ENCODE measurements around the gene SLAMF6. TPM values are rescaled to one million over a fixed set of nuclear protein-coding genes. Genes with fewer than 3 reads are reported as not detected.
A peak's percentile ranks its signal among the peaks of the same experiment; 100 is the strongest.

The SLAMF6 gene
- total and polyA plus RNA-seq, 10 of the 15 experiments (the other 5 are each of a cell fraction or from before 2014, with no cell fraction given) = 20.5 to 89.6 (median 36.5) TPM

- TF ChIP-seq PRDM15 (CRISPR knock-in tag; IDR thresholded peaks at IDR 0.05) (no peak), MTA2 (IDR thresholded peaks at IDR 0.05; ENCODE audit: low read depth) (peak; percentile 59), BRCA1 (IDR thresholded peaks at IDR 0.05; ENCODE audit: low read depth, low read length) (0 out of 2 replicates have a peak, but pooled peaks have one; percentile 8), ZNF622 (IDR thresholded peaks at IDR 0.05) (no peak), MAX (IDR thresholded peaks at IDR 0.05; ENCODE audit: low read depth, low read length) (peak; percentile 47; the same call in 1 of the 2 replicates), MYC (IDR thresholded peaks at IDR 0.05; ENCODE audit: insufficient read depth, insufficient read length, insufficient replicate concordance, low read length, severe bottlenecking) (no peak), ASH2L (IDR thresholded peaks at IDR 0.05; ENCODE audit: borderline replicate concordance, low read depth) (no peak), ZBTB33 (IDR thresholded peaks at IDR 0.05) (no peak), SREBF2 (IDR thresholded peaks at IDR 0.05; ENCODE audit: low read length) (no peak), JUND (IDR thresholded peaks at IDR 0.05; ENCODE audit: low read depth, low read length) (no peak), IRF5 (IDR thresholded peaks at IDR 0.05; ENCODE audit: borderline replicate concordance) (no peak), PKNOX1 (IDR thresholded peaks at IDR 0.05) (no peak), MXI1 (IDR thresholded peaks at IDR 0.05; ENCODE audit: low read depth, low read length) (0 out of 2 replicates have a peak, but pooled peaks have one; percentile 47), IRF3 (IDR thresholded peaks at IDR 0.05) (no peak), REST (IDR thresholded peaks at IDR 0.05; ENCODE audit: low read depth, low read length) (no peak)
Observed at GRCh38 chr1:160548183-160548582, 25.1 kb upstream of the SLAMF6 start (continued).
